H1 (cell line): Measurements from ENCODE around the gene SRGAP3. TPM values are rescaled to one million over a fixed set of nuclear protein-coding genes. Genes with fewer than 3 reads are reported as not detected.
A peak's percentile ranks its signal among the peaks of the same experiment; 100 is the strongest.

Experiments used
- CTCF ChIA-PET: fragments of 300-600 bp; sonication (Branson Sonifier 250); formaldehyde crosslinking; loops from one replicate; lab custom pipeline; 2021; ENCODE audit not compliant: partially characterized antibody; lab: Charles Lee
- POLR2A ChIA-PET: fragments of 300-600 bp; sonication (Branson Sonifier 250); formaldehyde crosslinking; loops from one replicate; lab custom pipeline; 2021; ENCODE audit warnings: inconsistent platforms; ENCODE audit not compliant: partially characterized antibody; lab: Charles Lee
- DNase-seq, 2 experiments: peaks; one replicate each; pipeline versions ENCODE4 v3.0.0 to v3.0.0-alpha.2; 2010 to 2022; ENCODE audit warnings: low spot score in 2 of 2, low read depth in 1 of 2, mixed read lengths in 1 of 2
- FAIRE-seq: peaks from 2 replicates; lab custom pipeline; 2011; peaks lifted over from hg19 to GRCh38; lab: Jason Lieb, UNC
- H2AFZ ChIP-seq: 2 replicates; pipeline ENCODE4 v1.8.1; 2012; ENCODE audit warnings: low read length, inconsistent platforms
- H2AK5ac ChIP-seq: 2 replicates; pipeline ENCODE4 v1.6.1; 2013; ENCODE audit warnings: low read depth, low read length
- H2BK120ac ChIP-seq: replicated peaks from 2 replicates; pipeline ENCODE3; 2013; ENCODE audit warnings: low read depth, low read length, inconsistent platforms
- H2BK12ac ChIP-seq: 2 replicates; pipeline ENCODE4 v1.6.1; 2013; ENCODE audit warnings: low read depth, low read length
- H2BK15ac ChIP-seq: 2 replicates; pipeline ENCODE4 v1.6.1; 2013; ENCODE audit warnings: low read length
- H2BK20ac ChIP-seq: 2 replicates; pipeline ENCODE4 v1.6.1; 2013; ENCODE audit warnings: low read length
- H2BK5ac ChIP-seq: 2 replicates; pipeline ENCODE4 v1.6.1; 2013; ENCODE audit warnings: low read depth, low read length
- H3K14ac ChIP-seq: 2 replicates; pipeline ENCODE4 v1.6.1; 2013; ENCODE audit warnings: inconsistent platforms; ENCODE audit not compliant: insufficient read length
- H3K18ac ChIP-seq: 2 replicates; pipeline ENCODE4 v1.6.1; 2013; ENCODE audit warnings: low read length; ENCODE audit errors: extremely low read depth
- H3K23ac ChIP-seq: 2 replicates; pipeline ENCODE4 v1.6.1; 2013; ENCODE audit warnings: inconsistent platforms; ENCODE audit not compliant: insufficient read length
- H3K23me2 ChIP-seq: 2 replicates; pipeline ENCODE4 v1.6.1; 2013; ENCODE audit warnings: low read depth, low read length
- H3K27ac ChIP-seq: 2 replicates; pipeline ENCODE4 v1.6.1; 2011; ENCODE audit warnings: low read depth, low read length, inconsistent platforms
- H3K27me3 ChIP-seq, 4 experiments: replicated peaks in 1 of 4; 1 replicate in 1 of 4; 2 replicates in 3 of 4; pipeline versions ENCODE4 v1.6.1 to v1.8.1; 2011 to 2013; ENCODE audit warnings: low read length in 3 of 4, mild to moderate bottlenecking in 3 of 4, inconsistent platforms in 2 of 4, mixed read lengths in 2 of 4, moderate library complexity in 1 of 4; ENCODE audit not compliant: control insufficient read depth in 3 of 4, insufficient read depth in 3 of 4; ENCODE audit errors: extremely low read depth in 1 of 4
- H3K36me3 ChIP-seq, 4 experiments: 2 replicates each; pipeline versions ENCODE4 v1.6.1 to v1.8.1; 2011 to 2013; ENCODE audit warnings: mild to moderate bottlenecking in 4 of 4, low read length in 3 of 4, moderate library complexity in 2 of 4, control low read depth in 1 of 4, inconsistent platforms in 1 of 4; ENCODE audit not compliant: insufficient read depth in 4 of 4, control insufficient read depth in 2 of 4
- H3K4ac ChIP-seq: replicated peaks from 2 replicates; pipeline ENCODE3; 2013; ENCODE audit warnings: low read length, low read depth, mixed read lengths, inconsistent platforms; ENCODE audit not compliant: insufficient read length
- H3K4me1 ChIP-seq, 4 experiments: replicated peaks in 1 of 4; 1 replicate in 1 of 4; 2 replicates in 3 of 4; pipeline versions ENCODE4 v1.6.1 to v1.8.1; 2011 to 2013; ENCODE audit warnings: low read length in 3 of 4, inconsistent platforms in 2 of 4, mixed read lengths in 1 of 4; ENCODE audit not compliant: insufficient read depth in 4 of 4, control insufficient read depth in 3 of 4
- H3K4me2 ChIP-seq, 2 experiments: 2 replicates each; pipeline versions ENCODE4 v1.6.1 to v1.8.1; 2011 to 2013; ENCODE audit warnings: low read depth in 2 of 2, low read length in 2 of 2, control low read depth in 1 of 2, inconsistent platforms in 1 of 2, mild to moderate bottlenecking in 1 of 2; ENCODE audit not compliant: insufficient read depth in 1 of 2
- H3K4me3 ChIP-seq, 4 experiments: fragments of 200-600, 300-600 bp in 1 of 4; sonication (generic), shearing (Covaris generic), sonication (Bioruptor Twin) in 1 of 4; 2 replicates each; pipeline versions ENCODE4 v1.5.1 to v1.8.1; 2011 to 2016; ENCODE audit warnings: low read length in 4 of 4, low read depth in 3 of 4, control low read depth in 2 of 4, inconsistent platforms in 2 of 4, mild to moderate bottlenecking in 2 of 4, mixed read lengths in 1 of 4, moderate library complexity in 1 of 4; ENCODE audit not compliant: insufficient read depth in 2 of 4; ENCODE audit errors: extremely low read depth in 1 of 4
- H3K56ac ChIP-seq: replicated peaks from 2 replicates; pipeline ENCODE3; 2013; ENCODE audit warnings: low read depth, mild to moderate bottlenecking, mixed read lengths, low read length, inconsistent platforms; ENCODE audit not compliant: insufficient read length
- H3K79me1 ChIP-seq: 2 replicates; pipeline ENCODE4 v1.6.1; 2013; ENCODE audit warnings: low read depth, low read length, control low read depth
- H3K79me2 ChIP-seq, 2 experiments: 2 replicates each; pipeline versions ENCODE4 v1.6.1 to v1.8.1; 2012 to 2013; ENCODE audit warnings: low read length in 2 of 2, mild to moderate bottlenecking in 2 of 2, inconsistent platforms in 1 of 2; ENCODE audit not compliant: insufficient read depth in 2 of 2, control insufficient read depth in 1 of 2
- H3K9ac ChIP-seq, 4 experiments: replicated peaks in 1 of 4; 1 replicate in 1 of 4; 2 replicates in 3 of 4; pipeline versions ENCODE4 v1.6.1 to v1.8.1; 2011 to 2013; ENCODE audit warnings: low read depth in 3 of 4, low read length in 3 of 4, control low read depth in 2 of 4, mild to moderate bottlenecking in 2 of 4, moderate library complexity in 2 of 4, inconsistent platforms in 1 of 4; ENCODE audit errors: extremely low read depth in 1 of 4
- H3K9me3 ChIP-seq, 2 experiments: 2 replicates each; pipeline versions ENCODE4 v1.6.1 to v1.8.1; 2012 to 2013; ENCODE audit warnings: mild to moderate bottlenecking in 2 of 2, moderate library complexity in 2 of 2, control low read depth in 1 of 2, inconsistent platforms in 1 of 2, low read depth in 1 of 2, low read length in 1 of 2, mixed read lengths in 1 of 2; ENCODE audit not compliant: insufficient read depth in 2 of 2
- H4K20me1 ChIP-seq, 2 experiments: replicated peaks in 1 of 2; 2 replicates each; pipeline versions ENCODE3 to v1.8.1; 2011 to 2013; ENCODE audit warnings: inconsistent platforms in 2 of 2, low read length in 2 of 2, mild to moderate bottlenecking in 1 of 2; ENCODE audit not compliant: insufficient read depth in 2 of 2, control insufficient read depth in 1 of 2
- H4K5ac ChIP-seq: 2 replicates; pipeline ENCODE4 v1.6.1; 2013; ENCODE audit warnings: low read length, low read depth, mixed read lengths, inconsistent platforms; ENCODE audit not compliant: insufficient read length
- H4K8ac ChIP-seq: 2 replicates; pipeline ENCODE4 v1.8.0; 2013; ENCODE audit warnings: mild to moderate bottlenecking, moderate library complexity, low read length, inconsistent platforms; ENCODE audit not compliant: insufficient read depth; ENCODE audit errors: extremely low read depth
- H4K91ac ChIP-seq: replicated peaks from 2 replicates; pipeline ENCODE3; 2013; ENCODE audit warnings: low read length, mixed read lengths, inconsistent platforms; ENCODE audit not compliant: insufficient read length
- RXRA ChIP-seq: IDR thresholded peaks from 2 replicates; pipeline ENCODE4 v1.6.1; 2011; ENCODE audit warnings: low read depth, mild to moderate bottlenecking, low read length, moderate library complexity; ENCODE audit not compliant: insufficient read depth
- WGBS, 2 experiments: shearing (Covaris generic) in 1 of 2; methylation state at CpG; one replicate each; pipeline versions ENCODE4 v1.1.6 to v1.1.7; 2013 to 2015; ENCODE audit warnings: low lambda C conversion rate in 2 of 2, mixed read lengths in 2 of 2, inconsistent platforms in 1 of 2, low coverage in 1 of 2, missing lambda C conversion rate in 1 of 2; ENCODE audit not compliant: insufficient replicate concordance in 2 of 2, insufficient coverage in 1 of 2, insufficient read length in 1 of 2; ENCODE audit errors: extremely low coverage in 1 of 2, missing lambda C conversion rate in 1 of 2; 5-methylcytosine and 5-hydroxymethylcytosine counted together
- polyA plus RNA-seq, 7 experiments: library from polyadenylated mRNA; depleted of rRNA in 3 of 7; stranded (reverse) in 5 of 7; unstranded in 2 of 7; fragments of >200 nt in 5 of 7; fragments of 200-250 nt in 2 of 7; gene quantifications; 1 replicate in 5 of 7; 2 replicates in 1 of 7; 4 replicates in 1 of 7; pipeline versions ENCODE4 v1.2.1 to v1.2.3, GENCODE V29; 2011 to 2013; ENCODE audit warnings: missing spikeins in 2 of 7, mixed read lengths in 2 of 7
- total RNA-seq: library from RNA; stranded (reverse); fragmentation: NEBNext Ultra II Directional; extraction: Animal tissue kit (Norgen Biotek cat#: 25700); gene quantifications from 2 replicates; pipeline ENCODE4 v1.2.1, GENCODE V29; 2021
- TF ChIP-seq, protein P1 (sequence below), 3 experiments: IDR thresholded peaks; 1 replicate in 2 of 3; 2 replicates in 1 of 3; pipeline versions ENCODE4 v1.5.1 to v1.6.1; 2011; ENCODE audit warnings: low read length in 3 of 3, mild to moderate bottlenecking in 3 of 3, inconsistent platforms in 2 of 3, low read depth in 1 of 3, moderate library complexity in 1 of 3; ENCODE audit not compliant: insufficient read depth in 1 of 3; ENCODE audit errors: control extremely low read depth in 1 of 3

SRGAP3 gene
- total and polyA plus RNA-seq, 2 of the 8 experiments (the other 6 are each of a cell fraction or from before 2014, with no cell fraction given): 5.8 to 11.4 TPM

DNA sequence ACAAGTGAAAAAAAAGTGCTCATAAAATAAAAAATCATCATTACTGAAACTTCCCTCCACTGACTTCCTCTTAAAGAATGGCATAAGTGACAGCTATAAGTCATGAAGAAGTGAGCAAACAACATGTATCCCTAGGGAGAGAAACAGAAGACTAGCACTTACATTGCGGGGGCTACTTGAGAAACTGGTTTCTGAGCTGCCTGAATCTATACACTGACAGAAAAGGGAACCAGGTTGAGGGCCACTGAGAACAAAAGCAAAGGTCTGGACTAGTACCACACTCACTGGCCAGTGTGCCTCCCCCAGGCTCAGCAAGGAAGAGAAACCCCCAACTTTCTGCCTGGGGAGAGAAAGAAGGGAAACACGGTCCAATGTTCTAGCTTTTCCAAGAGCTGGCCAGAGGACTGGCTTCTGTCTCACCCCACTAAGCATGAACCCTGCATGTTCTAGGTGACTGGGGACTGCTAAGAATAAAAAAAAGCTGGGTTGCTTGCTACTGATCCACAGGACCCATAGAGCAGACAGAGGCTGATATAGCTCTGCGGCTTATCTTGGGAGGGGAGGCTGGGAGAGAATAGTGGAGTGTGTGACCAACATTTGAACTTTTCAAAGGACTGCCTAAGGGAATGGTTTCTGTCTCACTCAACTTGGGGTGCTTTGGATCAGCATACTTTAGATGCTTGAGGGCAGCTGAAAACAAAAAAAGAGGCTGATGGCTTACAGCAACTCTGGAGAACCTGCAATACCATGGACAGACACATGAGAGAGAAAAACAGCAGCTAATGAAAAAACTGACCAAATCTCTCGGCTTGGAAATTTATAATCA, 294.3 kb downstream of the SRGAP3 start:
- 85% methylated on average over 4 of the region's 4 CpGs; no CpG with 5 or more reads in 1 of the 2 experiments for WGBS, 2 experiments
- Histone ChIP-seq H3K36me3 (peaks cover 0 to 24% (median 7%) of the 10 kb centered on the region in 4 experiments; a peak in 2 of 8 replicates), H3K14ac (no peak overlapping the region), H3K4me1 (no peaks in the 10 kb centered on the region), H2AK5ac (no peak overlapping the region), H3K23me2 (no peaks in the 10 kb centered on the region), H3K56ac (no peak overlapping the region), H3K79me1 (peaks cover 5% of the 10 kb centered on the region; the same call in 1 of the 2 replicates), H4K5ac (no peak overlapping the region), H4K91ac (no peak overlapping the region), H3K18ac (no peak overlapping the region), H3K27me3 (no peaks in the 10 kb centered on the region), H3K23ac (no peak overlapping the region), H2BK20ac (no peak overlapping the region), H3K9ac (no peak overlapping the region), H3K27ac (no peak overlapping the region), H2BK5ac (no peak overlapping the region), H4K8ac (no peak overlapping the region), H2BK12ac (no peak overlapping the region), H3K79me2 (peaks cover 0 to 63% of the 10 kb centered on the region in 2 experiments; a peak in 2 of 4 replicates), H3K4me2 (no peak overlapping the region), H2BK120ac (no peak overlapping the region), H4K20me1 (peaks cover 0 to 12% of the 10 kb centered on the region in 2 experiments), H3K4me3 (no peak overlapping the region), H3K4ac (no peak overlapping the region), H3K9me3 (no peaks in the 10 kb centered on the region), H2BK15ac (no peak overlapping the region), H2AFZ (no peak overlapping the region)
- CTCF ChIA-PET: interaction anchor here (0.6 to 2.7 kb wide), 7 partner anchors 9 to 186 kb away, joined by 3 to 9 read pairs (median 4); partner anchors contain the start of gene OXTR
- TF ChIP-seq RXRA: no peak
- TF ChIP-seq, protein P1, sequence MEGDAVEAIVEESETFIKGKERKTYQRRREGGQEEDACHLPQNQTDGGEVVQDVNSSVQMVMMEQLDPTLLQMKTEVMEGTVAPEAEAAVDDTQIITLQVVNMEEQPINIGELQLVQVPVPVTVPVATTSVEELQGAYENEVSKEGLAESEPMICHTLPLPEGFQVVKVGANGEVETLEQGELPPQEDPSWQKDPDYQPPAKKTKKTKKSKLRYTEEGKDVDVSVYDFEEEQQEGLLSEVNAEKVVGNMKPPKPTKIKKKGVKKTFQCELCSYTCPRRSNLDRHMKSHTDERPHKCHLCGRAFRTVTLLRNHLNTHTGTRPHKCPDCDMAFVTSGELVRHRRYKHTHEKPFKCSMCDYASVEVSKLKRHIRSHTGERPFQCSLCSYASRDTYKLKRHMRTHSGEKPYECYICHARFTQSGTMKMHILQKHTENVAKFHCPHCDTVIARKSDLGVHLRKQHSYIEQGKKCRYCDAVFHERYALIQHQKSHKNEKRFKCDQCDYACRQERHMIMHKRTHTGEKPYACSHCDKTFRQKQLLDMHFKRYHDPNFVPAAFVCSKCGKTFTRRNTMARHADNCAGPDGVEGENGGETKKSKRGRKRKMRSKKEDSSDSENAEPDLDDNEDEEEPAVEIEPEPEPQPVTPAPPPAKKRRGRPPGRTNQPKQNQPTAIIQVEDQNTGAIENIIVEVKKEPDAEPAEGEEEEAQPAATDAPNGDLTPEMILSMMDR (IDR thresholded peaks at IDR 0.05; ENCODE audit: control extremely low read depth in 1 of 3, insufficient read depth in 1 of 3, low read depth in 1 of 3, low read length in 3 of 3): 0 out of 4 replicates have a peak, but pooled peaks of 1 of the 3 experiments have one; percentile 3
- POLR2A ChIA-PET: no interaction called here
- no peak for FAIRE-seq
- no peak for DNase-seq
